Glutamatergic neuron (in vitro differentiated cells): ENCODE results near the gene TMEM171. TPM values are rescaled to one million over a fixed set of nuclear protein-coding genes. Genes with fewer than 3 reads are reported as not detected.

Experiments used
- DNase-seq: peaks from one replicate; pipeline ENCODE4 v3.0.0; 2022
- H3K27ac Mint-ChIP-seq: one replicate; pipeline ENCODE4 v1.8.0; 2020; ENCODE audit warnings: mild to moderate bottlenecking, mixed read lengths, inconsistent platforms; ENCODE audit not compliant: unreplicated experiment
- H3K27me3 Mint-ChIP-seq: one replicate; pipeline ENCODE4 v1.8.0; 2020; ENCODE audit warnings: mild to moderate bottlenecking, moderate library complexity, mixed read lengths, inconsistent platforms; ENCODE audit not compliant: unreplicated experiment
- H3K36me3 Mint-ChIP-seq: one replicate; pipeline ENCODE4 v1.8.0; 2020; ENCODE audit warnings: mild to moderate bottlenecking, mixed read lengths, inconsistent platforms; ENCODE audit not compliant: unreplicated experiment
- H3K4me1 Mint-ChIP-seq: one replicate; pipeline ENCODE4 v1.8.0; 2020; ENCODE audit warnings: mild to moderate bottlenecking, low read depth, mixed read lengths, inconsistent platforms; ENCODE audit not compliant: unreplicated experiment
- H3K4me3 Mint-ChIP-seq: one replicate; pipeline ENCODE4 v1.8.0; 2020; ENCODE audit warnings: mild to moderate bottlenecking, mixed read lengths, inconsistent platforms; ENCODE audit not compliant: unreplicated experiment
- H3K9me3 Mint-ChIP-seq: one replicate; pipeline ENCODE4 v1.8.0; 2020; ENCODE audit warnings: mild to moderate bottlenecking, moderate library complexity, mixed read lengths, inconsistent platforms; ENCODE audit not compliant: unreplicated experiment
- CTCF ChIP-seq: fragments of 200-600 bp; sonication (generic); IDR thresholded peaks from one replicate; pipeline ENCODE4 v1.5.0; 2021; ENCODE audit not compliant: partially characterized antibody, unreplicated experiment
- total RNA-seq: library from RNA; stranded (reverse); fragmentation: NEBNext Ultra II Directional; extraction: Animal tissue kit (Norgen Biotek cat#: 25700); gene quantifications from one replicate; pipeline ENCODE4 v1.2.1, GENCODE V29; 2021; ENCODE audit not compliant: unreplicated experiment

TMEM171 gene
- total RNA-seq, 1 donor from 2014 or later, result 1.1 TPM

GRCh38 chr5:73154208-73155006 is 34.0 kb downstream of the TMEM171 start:
- no peak for DNase-seq
- Mint-ChIP-seq H3K27me3 (peaks cover 2% of the 10 kb centered on the region), H3K4me3 (no peak overlapping the region), H3K4me1 (no peaks in the 10 kb centered on the region), H3K9me3 (no peaks in the 10 kb centered on the region), H3K27ac (no peak overlapping the region), H3K36me3 (no peaks in the 10 kb centered on the region)
- no peak for TF ChIP-seq CTCF

DNA sequence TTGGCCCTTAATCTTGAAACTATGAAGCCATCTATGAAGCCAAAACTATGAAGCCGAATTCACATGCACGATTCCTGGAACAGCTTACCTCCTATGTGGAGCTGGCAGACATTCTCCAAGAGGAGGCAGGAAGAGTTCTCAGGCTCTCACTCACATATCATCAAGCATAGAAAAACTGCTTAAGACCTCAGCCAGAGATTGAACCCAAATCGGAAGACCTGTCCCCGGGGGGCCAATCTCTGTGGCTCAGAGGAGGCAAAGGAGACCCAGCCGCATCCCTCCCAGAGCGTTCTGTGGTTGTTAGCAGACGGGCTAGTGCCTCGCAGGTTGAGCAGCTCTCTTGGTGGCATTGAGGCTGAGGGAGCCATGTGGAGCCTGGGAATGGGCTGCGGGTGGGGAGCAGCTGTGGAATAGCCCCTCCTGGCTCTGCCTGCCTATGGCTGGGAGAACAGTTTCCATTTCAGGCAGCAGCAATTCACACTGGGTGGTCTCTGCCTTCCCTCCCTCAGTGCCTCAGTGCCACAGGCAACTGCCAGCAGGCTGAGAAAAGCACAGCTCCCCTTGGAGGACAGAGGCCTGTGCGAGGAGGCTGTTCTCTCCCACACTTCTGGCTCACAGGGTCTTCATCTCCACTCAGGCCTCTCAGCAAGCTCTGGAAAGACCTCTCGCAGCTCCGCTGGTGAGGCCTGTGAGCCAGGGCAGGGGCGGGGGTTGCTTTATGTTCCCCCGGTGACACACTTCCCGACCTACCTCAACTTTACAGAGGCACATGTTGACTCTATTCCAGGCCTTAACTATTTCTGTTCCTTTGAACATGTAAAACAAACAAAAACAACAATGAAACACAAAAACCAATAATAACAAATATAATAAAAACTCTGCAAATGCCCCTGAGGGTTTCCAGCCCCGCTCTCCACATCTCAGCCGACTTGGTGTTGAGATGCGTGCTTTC is 35.2 kb downstream of the TMEM171 start:
- no peaks in the 10 kb centered on the region for H3K4me1 Mint-ChIP-seq
- no peak overlapping the region for H3K27ac Mint-ChIP-seq
- no peak for DNase-seq
- no peak overlapping the region for H3K4me3 Mint-ChIP-seq
- H3K9me3 Mint-ChIP-seq, result no peaks in the 10 kb centered on the region
- no peaks in the 10 kb centered on the region for H3K36me3 Mint-ChIP-seq
- TF ChIP-seq CTCF, result no peak
- H3K27me3 Mint-ChIP-seq, result no peaks in the 10 kb centered on the region

- Mint-ChIP-seq H3K36me3 (no peaks in the 10 kb centered on the region), H3K27ac (no peak overlapping the region), H3K4me1 (no peaks in the 10 kb centered on the region), H3K27me3 (peaks cover 2% of the 10 kb centered on the region), H3K9me3 (no peaks in the 10 kb centered on the region), H3K4me3 (no peak overlapping the region)
- no peak for TF ChIP-seq CTCF
- no peak for DNase-seq
Observed at GRCh38 chr5:73157414-73158303, 37.3 kb downstream of the TMEM171 start.

- Mint-ChIP-seq H3K27ac (no peak overlapping the region), H3K4me1 (no peaks in the 10 kb centered on the region)
- TF ChIP-seq CTCF, result no peak
Observed at GRCh38 chr5:73158313-73158712, 37.9 kb downstream of the TMEM171 start.

More at GRCh38 chr5:73158313-73158712, 37.9 kb downstream of the TMEM171 start:
- Mint-ChIP-seq H3K9me3 (no peaks in the 10 kb centered on the region), H3K4me3 (no peak overlapping the region), H3K36me3 (no peaks in the 10 kb centered on the region), H3K27me3 (peaks cover 2% of the 10 kb centered on the region)
- no peak for DNase-seq
